ENCODE results near the gene SELENOI.
"Not testable (repeated sequence)": the region's sequence is repeated elsewhere in the genome, so short reads cannot be mapped to it uniquely, and the experiment has no call there.

Gene SELENOI

GRCh38 chr2:26317377-26318105 is 28.4 kb upstream of the SELENOI start:
- Histone ChIP-seq H3K18ac (ENCODE audit: low read depth in 1 of 2, low read length in 2 of 2) (no peak overlapping the region), H3K36me3 (ENCODE audit: control insufficient read depth in 1 of 2, insufficient read depth in 2 of 2, low read depth in 1 of 2, low read length in 2 of 2) (no peaks in the 10 kb centered on the region), H2BK15ac (ENCODE audit: low read depth, poor library complexity, severe bottlenecking) (no peak overlapping the region), H3K14ac (ENCODE audit: low read length in 2 of 2) (no peak overlapping the region), H2AFZ (ENCODE audit: low read depth, low read length) (no peak overlapping the region), H3K23ac (ENCODE audit: low read length in 2 of 2) (no peak overlapping the region), H3K27me3 (ENCODE audit: control insufficient read depth in 1 of 2, insufficient read depth in 1 of 2, low read length in 2 of 2) (peaks cover 35 to 44% of the 10 kb centered on the region in 2 experiments), H4K91ac (ENCODE audit: low read length) (no peak overlapping the region), H4K8ac (ENCODE audit: low read length) (no peak overlapping the region), H2BK120ac (ENCODE audit: low read depth, low read length) (no peak overlapping the region), H3K4ac (ENCODE audit: low read depth in 1 of 2, low read length in 2 of 2) (no peak overlapping the region), H2BK5ac (ENCODE audit: low read depth, low read length, poor library complexity, severe bottlenecking) (no peak overlapping the region), H3K4me2 (ENCODE audit: low read length, poor library complexity, severe bottlenecking) (no peak overlapping the region), H2BK12ac (ENCODE audit: low read length in 2 of 2) (no peak overlapping the region), H3K9ac (ENCODE audit: low read length) (no peak overlapping the region), H3K79me1 (replicated peaks; ENCODE audit: low read length, poor library complexity, severe bottlenecking) (no peaks in the 10 kb centered on the region), H3K4me1 (ENCODE audit: control insufficient read depth, insufficient read depth, low read depth, low read length) (no peaks in the 10 kb centered on the region), H3K27ac (ENCODE audit: low read length, poor library complexity, severe bottlenecking) (no peak overlapping the region), H3K9me3 (ENCODE audit: control insufficient read depth, low read length) (no peaks in the 10 kb centered on the region), H3K4me3 (ENCODE audit: insufficient read depth in 1 of 2, low read depth in 1 of 2, low read length in 2 of 2) (no peak overlapping the region), H2AK5ac (ENCODE audit: low read length, severe bottlenecking) (no peak overlapping the region)
- 91% methylated on average over 7 of the region's 8 CpGs for WGBS
- no peak for DNase-seq

- no peak for DNase-seq
- 57% methylated on average over 6 of the region's 6 CpGs for WGBS
- Histone ChIP-seq H3K4ac (ENCODE audit: low read depth in 1 of 2, low read length in 2 of 2) (no peak overlapping the region), H2BK120ac (ENCODE audit: low read depth, low read length) (no peak overlapping the region), H4K91ac (ENCODE audit: low read length) (no peak overlapping the region), H3K4me3 (ENCODE audit: insufficient read depth in 1 of 2, low read depth in 1 of 2, low read length in 2 of 2) (no peak overlapping the region), H3K27ac (ENCODE audit: low read length, poor library complexity, severe bottlenecking) (no peak overlapping the region), H3K14ac (ENCODE audit: low read length in 2 of 2) (no peak overlapping the region), H2BK12ac (ENCODE audit: low read length in 2 of 2) (no peak overlapping the region), H3K23ac (ENCODE audit: low read length in 2 of 2) (no peak overlapping the region), H3K4me1 (ENCODE audit: control insufficient read depth, insufficient read depth, low read depth, low read length) (no peaks in the 10 kb centered on the region), H2BK15ac (ENCODE audit: low read depth, poor library complexity, severe bottlenecking) (no peak overlapping the region), H3K9me3 (ENCODE audit: control insufficient read depth, low read length) (no peaks in the 10 kb centered on the region), H3K9ac (ENCODE audit: low read length) (no peak overlapping the region), H3K36me3 (ENCODE audit: control insufficient read depth in 1 of 2, insufficient read depth in 2 of 2, low read depth in 1 of 2, low read length in 2 of 2) (no peaks in the 10 kb centered on the region), H2BK5ac (ENCODE audit: low read depth, low read length, poor library complexity, severe bottlenecking) (no peak overlapping the region), H4K8ac (ENCODE audit: low read length) (no peak overlapping the region), H3K79me1 (replicated peaks; ENCODE audit: low read length, poor library complexity, severe bottlenecking) (no peaks in the 10 kb centered on the region), H3K27me3 (ENCODE audit: control insufficient read depth in 1 of 2, insufficient read depth in 1 of 2, low read length in 2 of 2) (peaks cover 32 to 44% of the 10 kb centered on the region in 2 experiments), H2AFZ (ENCODE audit: low read depth, low read length) (no peak overlapping the region), H3K18ac (ENCODE audit: low read depth in 1 of 2, low read length in 2 of 2) (no peak overlapping the region), H3K4me2 (ENCODE audit: low read length, poor library complexity, severe bottlenecking) (no peak overlapping the region), H2AK5ac (ENCODE audit: low read length, severe bottlenecking) (no peak overlapping the region)
Measured at GRCh38 chr2:26318950-26319349, 27.0 kb upstream of the SELENOI start.

GRCh38 chr2:26324479-26324878 is 21.5 kb upstream of the SELENOI start:
- H3K9ac ChIP-seq (ENCODE audit: low read length); H3K27ac ChIP-seq (ENCODE audit: low read length, poor library complexity, severe bottlenecking); H2BK12ac ChIP-seq (ENCODE audit: low read length in 2 of 2); H3K9me3 ChIP-seq (ENCODE audit: control insufficient read depth, low read length); H4K91ac ChIP-seq (ENCODE audit: low read length); H3K4me2 ChIP-seq (ENCODE audit: low read length, poor library complexity, severe bottlenecking); H4K8ac ChIP-seq (ENCODE audit: low read length); H2AK5ac ChIP-seq (ENCODE audit: low read length, severe bottlenecking); H2BK5ac ChIP-seq (ENCODE audit: low read depth, low read length, poor library complexity, severe bottlenecking); H3K14ac ChIP-seq (ENCODE audit: low read length in 2 of 2); H3K4ac ChIP-seq (ENCODE audit: low read depth in 1 of 2, low read length in 2 of 2); H3K4me3 ChIP-seq (ENCODE audit: insufficient read depth in 1 of 2, low read depth in 1 of 2, low read length in 2 of 2); H3K36me3 ChIP-seq (ENCODE audit: control insufficient read depth in 1 of 2, insufficient read depth in 2 of 2, low read depth in 1 of 2, low read length in 2 of 2); H2AFZ ChIP-seq (ENCODE audit: low read depth, low read length); H3K4me1 ChIP-seq (ENCODE audit: control insufficient read depth, insufficient read depth, low read depth, low read length); H2BK15ac ChIP-seq (ENCODE audit: low read depth, poor library complexity, severe bottlenecking); H3K79me1 ChIP-seq (replicated peaks; ENCODE audit: low read length, poor library complexity, severe bottlenecking); DNase-seq; H3K18ac ChIP-seq (ENCODE audit: low read depth in 1 of 2, low read length in 2 of 2); H3K23ac ChIP-seq (ENCODE audit: low read length in 2 of 2); H2BK120ac ChIP-seq (ENCODE audit: low read depth, low read length); H3K27me3 ChIP-seq (ENCODE audit: control insufficient read depth in 1 of 2, insufficient read depth in 1 of 2, low read length in 2 of 2): not testable (repeated sequence)

GRCh38 chr2:26324903-26325302 is 21.0 kb upstream of the SELENOI start:
- Histone ChIP-seq H3K18ac (ENCODE audit: low read depth in 1 of 2, low read length in 2 of 2) (no peak overlapping the region), H3K4ac (ENCODE audit: low read depth in 1 of 2, low read length in 2 of 2) (no peak overlapping the region), H3K27me3 (ENCODE audit: control insufficient read depth in 1 of 2, insufficient read depth in 1 of 2, low read length in 2 of 2) (peaks cover 3 to 6% of the 10 kb centered on the region in 2 experiments), H3K79me1 (replicated peaks; ENCODE audit: low read length, poor library complexity, severe bottlenecking) (no peaks in the 10 kb centered on the region), H2AFZ (ENCODE audit: low read depth, low read length) (no peak overlapping the region), H2BK120ac (ENCODE audit: low read depth, low read length) (no peak overlapping the region), H3K9ac (ENCODE audit: low read length) (no peak overlapping the region), H4K8ac (ENCODE audit: low read length) (no peak overlapping the region), H2BK15ac (ENCODE audit: low read depth, poor library complexity, severe bottlenecking) (no peak overlapping the region), H3K14ac (ENCODE audit: low read length in 2 of 2) (no peak overlapping the region), H3K4me2 (ENCODE audit: low read length, poor library complexity, severe bottlenecking) (no peak overlapping the region), H3K36me3 (ENCODE audit: control insufficient read depth in 1 of 2, insufficient read depth in 2 of 2, low read depth in 1 of 2, low read length in 2 of 2) (no peaks in the 10 kb centered on the region), H3K4me1 (ENCODE audit: control insufficient read depth, insufficient read depth, low read depth, low read length) (no peaks in the 10 kb centered on the region), H3K4me3 (ENCODE audit: insufficient read depth in 1 of 2, low read depth in 1 of 2, low read length in 2 of 2) (no peak overlapping the region), H2AK5ac (ENCODE audit: low read length, severe bottlenecking) (no peak overlapping the region), H3K27ac (ENCODE audit: low read length, poor library complexity, severe bottlenecking) (no peak overlapping the region), H3K9me3 (ENCODE audit: control insufficient read depth, low read length) (no peaks in the 10 kb centered on the region), H3K23ac (ENCODE audit: low read length in 2 of 2) (peak overlapping the region in 1 of 2 experiments; percentile 13), H4K91ac (ENCODE audit: low read length) (no peak overlapping the region), H2BK5ac (ENCODE audit: low read depth, low read length, poor library complexity, severe bottlenecking) (no peak overlapping the region), H2BK12ac (ENCODE audit: low read length in 2 of 2) (no peak overlapping the region)
- 97% methylated on average over 2 of the region's 3 CpGs for WGBS
- DNase-seq, result no peak

Measured in mesenchymal stem cell (in vitro differentiated cells and primary cell).